ENCODE measurements around the gene PMP22. TPM values are rescaled to one million over a fixed set of nuclear protein-coding genes. Genes with fewer than 3 reads are reported as not detected.

Gene PMP22
- polyA plus RNA-seq, 1 donor from 2014 or later: not detected

DNA sequence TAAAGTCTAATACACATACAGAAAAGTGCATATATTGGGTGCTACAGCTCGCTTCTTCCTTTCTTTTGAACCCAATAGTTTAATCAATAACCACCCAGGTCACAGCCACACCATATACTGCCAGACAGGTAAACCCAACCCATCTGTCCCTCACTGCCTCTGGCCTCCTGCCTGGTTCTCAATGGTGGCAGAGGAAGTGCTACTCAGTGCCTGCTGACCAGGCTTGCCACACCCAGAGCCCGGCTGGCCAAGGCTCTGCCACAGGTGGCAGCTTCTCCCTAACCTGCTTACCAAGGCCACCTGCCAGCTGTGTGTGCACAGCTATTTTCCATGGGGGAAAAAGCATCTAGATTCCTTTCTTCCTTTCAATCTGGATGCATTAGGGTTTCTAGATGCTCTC, 584 bp downstream of the PMP22 start:
- Histone ChIP-seq H4K20me1 (ENCODE audit: insufficient read depth) (no peaks in the 10 kb centered on the region), H3K9me3 (ENCODE audit: low read length) (no peaks in the 10 kb centered on the region), H3K36me3 (ENCODE audit: insufficient read depth, low read length) (no peaks in the 10 kb centered on the region), H2AFZ (ENCODE audit: low read depth, low read length) (no peak overlapping the region), H3K79me2 (replicated peaks; ENCODE audit: insufficient read depth, low read length) (no peaks in the 10 kb centered on the region), H3K27me3 (ENCODE audit: insufficient read depth, low read depth, low read length) (peaks cover 56% of the 10 kb centered on the region), H3K9ac (ENCODE audit: low read length) (no peak overlapping the region), H3F3A (ENCODE audit: insufficient read depth, low read length, poor library complexity, severe bottlenecking) (no peaks in the 10 kb centered on the region), H3K4me2 (ENCODE audit: low read length) (no peak overlapping the region), H3K27ac (ENCODE audit: low read length) (no peak overlapping the region), H3K9me2 (ENCODE audit: insufficient read depth, low read length) (no peaks in the 10 kb centered on the region), H3K4me3 (ENCODE audit: low read length) (no peak overlapping the region)
- TF ChIP-seq CTCF (IDR thresholded peaks at IDR 0.05; ENCODE audit: poor library complexity, severe bottlenecking) (no peak), RAD21 (conservative IDR thresholded peaks at IDR 0.05) (no peak), TAF1 (IDR thresholded peaks at IDR 0.05; ENCODE audit: low read depth) (no peak), EZH2 (IDR thresholded peaks at IDR 0.05; ENCODE audit: borderline replicate concordance, insufficient read depth, low read length, poor library complexity, severe bottlenecking) (no peak), MXI1 (conservative IDR thresholded peaks at IDR 0.05; ENCODE audit: poor library complexity, severe bottlenecking) (no peak), REST (IDR thresholded peaks at IDR 0.05; ENCODE audit: borderline replicate concordance) (no peak), POLR2AphosphoS5 (IDR thresholded peaks at IDR 0.05) (no peak), EP300 (conservative IDR thresholded peaks at IDR 0.05; ENCODE audit: poor library complexity, severe bottlenecking) (no peak), SMC3 (conservative IDR thresholded peaks at IDR 0.05; ENCODE audit: poor library complexity) (no peak)

- H3K79me2 ChIP-seq (replicated peaks; ENCODE audit: insufficient read depth, low read length): no peaks in the 10 kb centered on the region
- no peaks in the 10 kb centered on the region for H4K20me1 ChIP-seq (ENCODE audit: insufficient read depth)
- no peaks in the 10 kb centered on the region for H3K9me2 ChIP-seq (ENCODE audit: insufficient read depth, low read length)
- H3K9ac ChIP-seq (ENCODE audit: low read length): no peak overlapping the region
- no peak overlapping the region for H3K4me2 ChIP-seq (ENCODE audit: low read length)
- TF ChIP-seq TAF1 (IDR thresholded peaks at IDR 0.05; ENCODE audit: low read depth): no peak
- no peak for TF ChIP-seq CTCF (IDR thresholded peaks at IDR 0.05; ENCODE audit: poor library complexity, severe bottlenecking)
- TF ChIP-seq EZH2 (IDR thresholded peaks at IDR 0.05; ENCODE audit: borderline replicate concordance, insufficient read depth, low read length, poor library complexity, severe bottlenecking): no peak
- no peak for TF ChIP-seq POLR2AphosphoS5 (IDR thresholded peaks at IDR 0.05)
- TF ChIP-seq REST (IDR thresholded peaks at IDR 0.05; ENCODE audit: borderline replicate concordance): no peak
- no peak for TF ChIP-seq RAD21 (conservative IDR thresholded peaks at IDR 0.05)
- TF ChIP-seq SMC3 (conservative IDR thresholded peaks at IDR 0.05; ENCODE audit: poor library complexity): no peak
- H2AFZ ChIP-seq (ENCODE audit: low read depth, low read length): no peak overlapping the region
- no peaks in the 10 kb centered on the region for H3K9me3 ChIP-seq (ENCODE audit: low read length)
- no peaks in the 10 kb centered on the region for H3K36me3 ChIP-seq (ENCODE audit: insufficient read depth, low read length)
- peaks cover 56% of the 10 kb centered on the region for H3K27me3 ChIP-seq (ENCODE audit: insufficient read depth, low read depth, low read length)
- H3F3A ChIP-seq (ENCODE audit: insufficient read depth, low read length, poor library complexity, severe bottlenecking): no peaks in the 10 kb centered on the region
- H3K27ac ChIP-seq (ENCODE audit: low read length): no peak overlapping the region
- peak overlapping the region; percentile 62 for H3K4me3 ChIP-seq (ENCODE audit: low read length)
These were observed 1.4 kb downstream of the PMP22 start for GRCh38 chr17:15263680-15264079.
